ENCODE results near the gene ARHGAP4.

The ARHGAP4 gene

GRCh38 chrX:153961292-153961691 lies 35.2 kb upstream of the ARHGAP4 start:
- DNase-seq, result no peak

- DNase-seq, result no peak
Measured at GRCh38 chrX:153960786-153961185, 34.7 kb upstream of the ARHGAP4 start.

- DNase-seq, result no peak
Measured at GRCh38 chrX:153960077-153960476, 34.0 kb upstream of the ARHGAP4 start.

GRCh38 chrX:153959649-153960048 lies 33.6 kb upstream of the ARHGAP4 start:
- no peak for DNase-seq

GRCh38 chrX:153958605-153959004 lies 32.5 kb upstream of the ARHGAP4 start:
- no peak for DNase-seq

GRCh38 chrX:153957224-153957623 lies 31.2 kb upstream of the ARHGAP4 start:
- no peak for DNase-seq

DNA sequence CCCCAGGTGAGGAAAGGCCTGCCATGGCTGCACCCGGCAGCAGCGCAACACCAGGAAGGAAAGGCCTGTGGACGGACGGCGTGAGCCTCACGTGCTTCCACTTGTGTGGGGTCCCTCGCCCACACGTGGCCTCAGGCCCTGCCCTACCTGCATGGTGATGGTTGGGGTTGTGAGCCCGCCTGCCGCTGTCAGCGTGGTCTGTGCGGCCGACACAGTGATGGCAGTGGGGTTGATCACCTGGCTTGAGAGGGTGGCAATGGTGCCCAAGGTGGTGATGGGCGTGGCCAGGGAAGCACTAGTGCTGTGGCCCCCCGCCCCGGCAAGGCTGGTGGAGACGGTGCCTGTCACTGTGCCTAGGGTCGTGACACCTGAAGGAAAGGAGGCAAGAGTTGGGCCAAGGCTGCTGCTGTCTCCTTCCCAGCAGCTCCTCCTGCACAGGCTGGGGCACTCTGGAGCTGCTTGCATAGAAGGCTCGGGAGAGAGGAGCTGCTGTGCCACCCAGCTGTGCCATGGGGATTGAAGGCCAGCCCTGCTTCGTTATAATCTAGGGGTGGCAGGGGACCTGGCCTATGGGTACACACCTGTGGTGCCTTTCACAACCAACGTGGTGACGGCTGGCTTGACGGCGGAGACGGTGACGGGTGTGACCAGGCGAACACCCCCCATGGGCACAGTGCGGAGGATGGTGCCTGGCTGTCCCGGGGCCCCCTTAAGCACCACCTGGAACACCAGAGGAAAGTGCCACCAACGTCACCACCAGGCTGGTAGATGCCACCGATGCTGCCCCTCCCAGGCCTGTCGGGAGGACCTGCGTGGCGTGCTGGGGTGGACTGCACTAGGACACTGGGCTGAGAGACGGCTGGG lies 30.2 kb upstream of the ARHGAP4 start:
- DNase-seq, result no peak

DNA sequence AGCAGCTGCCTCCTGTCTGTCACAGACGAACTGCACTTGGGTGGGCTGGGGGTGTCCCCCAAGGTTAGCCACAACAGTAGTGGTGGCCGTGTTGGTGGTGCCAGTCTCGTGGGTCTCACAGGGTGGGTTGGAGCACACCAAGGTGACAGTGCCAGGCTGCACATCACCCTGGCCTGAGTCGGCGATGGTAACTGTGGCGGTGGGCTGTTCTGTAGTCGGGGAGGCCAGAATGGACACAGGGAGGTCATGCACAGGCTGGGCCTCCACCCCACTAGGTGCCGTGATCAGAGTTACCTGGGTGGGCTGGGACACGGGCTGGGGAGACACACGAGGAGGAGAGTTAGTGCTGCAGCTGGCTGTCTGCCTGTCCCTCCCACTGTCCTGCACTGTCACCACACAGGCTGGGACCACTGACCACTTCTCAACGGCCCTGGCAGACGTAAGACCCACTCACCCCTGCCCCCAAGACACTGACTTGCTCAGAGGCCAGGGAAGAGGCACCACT lies 29.2 kb upstream of the ARHGAP4 start:
- no peak for DNase-seq

DNA sequence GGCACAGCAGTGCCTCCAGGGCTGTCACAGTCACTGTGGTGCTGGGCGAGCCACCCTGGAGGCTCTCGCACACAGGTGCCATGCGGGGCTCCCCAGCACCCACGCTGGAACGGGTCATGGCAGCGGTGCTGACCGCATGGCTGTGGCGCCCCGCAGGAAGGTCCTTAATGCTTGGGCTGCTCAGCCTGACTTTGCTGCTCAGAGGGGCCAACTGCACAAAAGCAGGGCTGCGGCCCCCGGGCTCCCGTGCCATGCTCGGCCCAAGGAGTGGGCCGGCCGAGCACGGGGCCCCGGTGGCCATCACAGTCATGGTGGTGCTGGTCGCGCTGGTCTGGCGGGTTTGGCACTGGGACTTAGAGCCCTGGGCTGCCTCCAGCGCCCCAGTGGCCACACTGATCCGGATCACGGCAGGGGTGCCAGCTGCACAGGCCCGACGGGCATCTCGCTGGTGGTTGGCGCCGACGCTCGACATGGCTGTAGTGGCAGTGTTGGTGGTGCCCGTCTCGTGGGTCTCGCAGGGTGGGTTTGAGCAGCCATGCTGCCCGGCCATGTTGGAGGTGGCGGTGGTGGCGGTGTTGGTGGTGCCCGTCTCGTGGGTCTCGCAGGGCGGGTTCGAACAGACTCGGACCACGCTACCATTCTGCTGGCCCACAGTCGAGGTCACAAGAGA lies 28.6 kb upstream of the ARHGAP4 start:
- no peak for DNase-seq

GRCh38 chrX:153953892-153954557 lies 28.0 kb upstream of the ARHGAP4 start:
- DNase-seq, result no peak

DNA sequence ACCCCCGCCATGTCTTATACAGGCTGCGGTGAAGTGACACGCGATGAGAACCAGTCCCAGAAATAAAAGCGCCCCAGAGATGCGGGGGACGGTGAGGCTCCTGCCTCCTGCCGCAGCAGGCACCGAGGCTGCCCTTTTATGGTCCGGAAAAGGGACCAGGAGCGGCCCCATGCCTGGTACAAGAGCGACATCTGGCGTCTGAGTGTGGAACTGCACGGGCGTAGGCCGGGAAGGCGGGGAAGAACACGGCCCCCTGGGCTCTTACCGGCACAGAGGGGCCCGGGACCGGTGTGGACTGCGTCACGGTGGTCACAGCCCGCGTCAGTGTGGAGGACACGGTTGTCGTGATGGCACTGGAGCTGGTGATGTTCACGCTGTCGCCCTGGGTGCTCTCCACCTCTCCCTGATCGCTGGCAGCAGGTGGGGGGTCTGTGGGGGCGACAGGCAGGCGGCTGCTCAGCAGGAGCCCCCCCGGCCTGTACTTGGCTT lies 27.3 kb upstream of the ARHGAP4 start:
- no peak for DNase-seq

DNA sequence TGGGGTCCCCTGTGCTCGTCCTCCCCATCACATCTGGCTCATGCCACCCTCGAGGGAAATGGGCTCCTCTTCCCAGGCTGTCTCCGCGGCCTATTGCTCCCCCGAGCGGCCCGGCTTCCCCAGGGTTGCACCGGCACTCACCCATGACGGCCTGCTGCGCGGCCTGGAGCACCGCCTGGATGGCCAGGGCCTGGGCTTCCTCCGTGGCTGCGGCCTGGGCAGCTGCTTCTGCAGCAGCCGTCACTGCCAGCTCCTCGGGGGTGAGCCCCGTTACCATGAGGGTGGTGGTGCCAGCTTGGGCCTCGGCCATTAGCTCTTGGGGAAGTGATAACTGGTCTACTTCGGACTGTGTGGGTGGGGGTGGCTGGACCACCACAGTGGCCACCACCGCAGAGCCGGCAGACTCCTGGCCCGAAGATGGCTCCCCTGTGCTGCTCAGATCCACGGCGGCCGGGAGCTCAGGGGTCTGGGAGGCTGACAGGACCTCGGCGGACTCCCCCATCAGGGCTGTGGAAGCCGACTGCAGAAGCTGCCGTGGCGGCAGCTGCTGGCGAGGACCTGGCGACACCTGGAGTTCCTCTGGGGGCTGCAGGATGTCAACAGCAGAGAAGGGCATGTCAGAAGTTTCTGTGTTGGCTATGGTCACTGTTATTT lies 26.4 kb upstream of the ARHGAP4 start:
- no peak for DNase-seq

DNA sequence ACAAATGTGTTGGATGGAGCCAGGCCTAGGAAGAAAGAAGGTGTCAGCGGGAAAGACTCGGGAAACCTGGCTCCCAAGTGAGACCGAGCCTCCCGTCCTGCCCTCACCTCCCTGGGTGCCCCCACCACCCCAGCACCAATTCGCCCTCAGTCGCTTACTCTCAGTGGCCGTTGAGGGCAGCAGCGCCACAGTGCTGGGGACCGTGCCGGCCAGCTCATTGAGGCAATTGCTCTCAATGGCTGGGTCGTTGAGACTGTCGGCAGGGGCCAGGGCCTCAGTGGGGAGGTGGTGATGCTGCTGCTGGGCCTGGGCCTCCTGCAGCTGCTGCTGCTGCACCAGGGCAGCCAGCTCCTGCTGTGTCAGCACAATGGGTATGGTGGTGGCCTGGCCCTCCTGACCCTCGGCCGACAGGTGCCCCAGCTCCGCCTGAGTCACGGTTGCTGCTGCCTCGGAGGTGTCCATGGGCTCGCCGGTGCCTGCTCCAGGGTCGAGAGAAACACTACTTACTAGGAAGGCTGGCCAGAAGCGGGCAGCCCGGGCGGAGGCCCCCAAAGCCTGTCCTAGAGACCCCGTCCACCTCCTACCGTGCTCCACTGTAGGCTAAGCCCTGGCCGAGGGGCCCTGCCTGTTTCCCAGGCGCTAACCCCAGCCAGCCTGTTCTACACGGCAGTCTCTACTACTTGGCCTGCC lies 25.8 kb upstream of the ARHGAP4 start:
- DNase-seq, result no peak

DNA sequence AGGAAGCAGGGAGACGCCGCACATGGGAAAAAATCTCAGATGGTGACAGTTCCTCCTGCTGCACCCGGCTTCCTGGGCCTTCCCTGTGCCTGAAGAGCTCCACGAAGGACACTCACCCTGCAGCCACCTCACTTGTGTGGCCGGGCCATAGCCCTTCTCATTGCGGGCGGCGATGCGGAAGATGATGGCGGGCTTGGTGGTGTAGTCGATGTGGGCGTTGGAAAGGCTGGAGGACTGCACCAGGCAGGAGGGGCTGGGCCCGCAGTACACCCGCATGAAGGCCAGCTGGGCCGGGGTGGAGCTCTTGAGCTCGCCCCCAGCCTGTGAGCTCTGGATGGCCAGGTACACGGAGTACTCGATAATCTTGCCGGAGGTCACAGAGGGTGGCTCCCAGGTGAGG lies 24.1 kb upstream of the ARHGAP4 start:
- no peak for DNase-seq

DNA sequence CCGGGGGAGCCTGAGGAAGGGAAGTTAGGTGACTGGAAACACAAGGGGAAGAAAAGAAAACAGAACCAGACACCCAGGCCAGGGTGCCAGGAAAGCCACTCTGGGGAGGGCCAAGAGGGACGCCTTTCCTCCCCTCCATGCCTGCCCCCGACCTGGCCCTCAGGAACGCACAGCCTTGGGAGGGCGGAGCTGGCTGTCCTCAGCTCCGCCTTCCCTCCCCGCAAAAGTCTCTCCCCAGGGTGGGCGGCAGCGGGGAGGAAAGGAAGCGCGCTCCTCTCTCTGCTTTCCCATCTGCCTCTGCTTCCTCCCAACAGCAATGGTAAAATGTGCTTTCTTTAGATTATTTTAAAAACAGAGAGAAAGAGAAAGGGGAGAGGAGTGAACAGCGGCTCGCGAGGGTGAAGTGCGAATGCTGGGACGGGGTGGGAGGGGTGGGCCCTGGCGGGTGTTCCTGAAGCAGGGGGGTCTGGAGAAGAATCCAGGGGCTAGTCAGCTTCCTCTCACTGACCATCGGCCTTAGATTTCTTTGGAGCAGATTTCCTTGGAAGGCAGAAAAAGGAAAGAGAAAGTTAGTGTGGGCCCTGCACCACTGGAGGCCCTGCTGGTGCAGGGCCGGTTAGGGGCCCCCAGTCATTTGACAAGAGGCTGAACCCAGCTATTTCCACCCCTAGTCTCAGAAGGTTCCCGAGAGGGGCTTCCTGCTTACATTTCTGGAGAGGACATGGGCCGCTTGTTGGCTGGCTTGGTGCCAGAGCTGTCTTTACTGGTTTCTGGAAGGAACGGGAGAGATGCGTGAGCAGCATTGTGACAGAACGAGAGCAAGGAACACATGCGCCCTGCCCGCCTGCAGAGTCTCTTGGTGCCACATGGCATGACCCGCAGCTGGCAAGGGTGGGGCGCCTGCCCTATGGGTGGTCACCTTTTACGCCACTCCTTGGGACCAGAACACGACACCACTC lies 23.1 kb upstream of the ARHGAP4 start:
- DNase-seq, result no peak

- DNase-seq, result no peak
Measured at GRCh38 chrX:153948002-153948466, 22.0 kb upstream of the ARHGAP4 start.

DNA sequence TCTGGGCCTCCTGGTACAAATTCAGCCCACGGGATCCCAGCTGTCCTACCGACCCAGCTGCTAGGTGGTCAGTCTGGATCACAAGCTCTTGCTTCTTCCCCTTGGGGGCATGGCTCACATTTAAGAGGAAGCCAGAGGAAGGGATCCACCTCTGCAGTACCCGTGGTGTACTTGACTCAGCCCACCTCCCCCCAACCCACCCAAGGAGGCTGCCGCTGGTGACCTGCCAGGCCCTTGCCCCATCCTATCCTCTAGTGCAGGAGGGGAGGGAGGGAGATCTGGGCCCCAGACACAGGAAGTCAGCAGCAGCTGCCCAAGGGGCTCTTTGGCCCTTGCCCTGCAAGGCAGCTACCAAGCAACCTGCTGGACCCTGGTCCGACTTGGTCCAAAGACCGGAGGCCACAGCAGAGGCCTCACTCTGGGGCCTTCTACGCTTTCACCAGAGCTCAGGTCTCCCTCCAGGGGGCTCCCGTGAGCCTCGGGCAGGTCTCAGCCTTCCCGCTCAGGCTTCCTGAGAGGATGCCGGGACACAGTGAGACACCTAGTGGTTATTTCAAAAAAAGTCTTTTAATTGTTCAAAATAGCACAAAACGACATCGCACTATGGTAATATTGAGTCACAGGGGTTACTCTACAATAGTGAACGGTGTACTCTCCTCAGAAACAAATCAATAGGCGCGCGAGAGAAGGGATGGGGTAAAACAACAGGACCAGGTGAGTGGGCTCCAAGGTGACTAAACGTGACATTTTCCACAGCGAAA lies 21.1 kb upstream of the ARHGAP4 start:
- DNase-seq, result peak; percentile 33

DNA sequence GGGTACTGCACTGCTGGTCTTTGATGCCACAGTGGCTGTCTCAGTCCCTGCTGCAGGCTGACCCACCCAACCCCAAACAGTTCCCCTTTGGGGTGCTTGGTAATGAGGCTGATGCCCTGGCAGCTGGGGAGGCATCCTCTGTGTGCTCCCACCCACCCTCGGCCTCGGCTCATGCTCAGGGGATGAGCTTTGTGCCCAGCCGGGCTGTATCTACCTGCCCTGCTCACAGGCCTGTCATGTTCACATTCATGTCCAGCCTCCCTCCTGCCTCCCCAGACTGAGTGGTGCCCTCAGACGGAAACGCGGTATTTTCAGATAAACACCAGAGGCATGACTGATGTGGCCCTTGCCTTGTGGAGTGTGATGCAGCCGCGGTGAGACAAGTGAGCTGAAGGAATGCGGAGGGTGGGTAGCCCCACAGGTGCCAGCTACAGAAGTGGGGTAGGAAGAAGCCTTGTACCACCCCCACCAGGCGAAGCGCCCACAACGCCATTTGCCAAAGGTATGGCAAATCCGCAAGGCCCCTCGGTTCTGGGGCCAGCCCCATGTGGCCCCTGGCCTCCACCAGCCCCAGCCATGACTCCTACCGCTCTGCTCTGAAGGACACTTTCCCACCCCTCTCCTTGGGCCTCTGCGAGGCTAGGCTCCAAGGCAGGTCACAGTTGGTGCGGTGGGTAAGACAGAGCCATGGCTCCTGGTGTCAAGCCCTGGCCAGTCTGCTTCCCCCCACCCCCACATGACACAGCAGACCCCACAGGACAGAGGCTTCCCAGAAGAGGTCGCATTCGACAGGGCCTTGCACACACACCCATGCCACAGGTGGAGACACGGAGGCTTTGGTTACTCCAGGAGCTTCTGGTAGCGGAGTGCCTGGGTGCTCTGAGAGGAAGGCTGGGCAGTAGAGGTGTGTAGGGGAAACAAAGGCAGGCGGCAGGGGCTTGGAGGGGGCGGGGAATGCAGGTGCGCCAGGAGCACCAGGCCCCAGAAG lies 20.2 kb upstream of the ARHGAP4 start:
- DNase-seq, result no peak

DNA sequence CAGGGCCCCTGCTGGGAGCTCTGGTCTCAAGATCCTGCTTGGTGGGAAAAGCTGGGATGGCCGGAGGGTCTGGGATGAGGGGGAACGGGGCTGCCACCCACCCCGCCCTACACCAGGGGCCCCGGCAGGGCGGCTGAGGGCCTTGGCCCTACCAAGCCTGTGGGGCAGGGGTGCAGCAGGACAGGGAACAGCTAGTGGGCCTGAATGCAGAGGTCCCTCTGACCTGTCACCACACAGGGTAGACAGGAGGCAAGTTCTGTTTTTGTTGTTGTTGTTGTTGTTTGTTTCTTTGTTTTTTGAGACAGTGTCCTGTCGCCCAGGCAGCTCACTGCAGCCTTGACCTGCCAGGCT lies 18.7 kb upstream of the ARHGAP4 start:
- no peak for DNase-seq

All from GF-D8 (cell line).